Measurements from ENCODE around the gene PTPRN2.

Gene PTPRN2

DNA sequence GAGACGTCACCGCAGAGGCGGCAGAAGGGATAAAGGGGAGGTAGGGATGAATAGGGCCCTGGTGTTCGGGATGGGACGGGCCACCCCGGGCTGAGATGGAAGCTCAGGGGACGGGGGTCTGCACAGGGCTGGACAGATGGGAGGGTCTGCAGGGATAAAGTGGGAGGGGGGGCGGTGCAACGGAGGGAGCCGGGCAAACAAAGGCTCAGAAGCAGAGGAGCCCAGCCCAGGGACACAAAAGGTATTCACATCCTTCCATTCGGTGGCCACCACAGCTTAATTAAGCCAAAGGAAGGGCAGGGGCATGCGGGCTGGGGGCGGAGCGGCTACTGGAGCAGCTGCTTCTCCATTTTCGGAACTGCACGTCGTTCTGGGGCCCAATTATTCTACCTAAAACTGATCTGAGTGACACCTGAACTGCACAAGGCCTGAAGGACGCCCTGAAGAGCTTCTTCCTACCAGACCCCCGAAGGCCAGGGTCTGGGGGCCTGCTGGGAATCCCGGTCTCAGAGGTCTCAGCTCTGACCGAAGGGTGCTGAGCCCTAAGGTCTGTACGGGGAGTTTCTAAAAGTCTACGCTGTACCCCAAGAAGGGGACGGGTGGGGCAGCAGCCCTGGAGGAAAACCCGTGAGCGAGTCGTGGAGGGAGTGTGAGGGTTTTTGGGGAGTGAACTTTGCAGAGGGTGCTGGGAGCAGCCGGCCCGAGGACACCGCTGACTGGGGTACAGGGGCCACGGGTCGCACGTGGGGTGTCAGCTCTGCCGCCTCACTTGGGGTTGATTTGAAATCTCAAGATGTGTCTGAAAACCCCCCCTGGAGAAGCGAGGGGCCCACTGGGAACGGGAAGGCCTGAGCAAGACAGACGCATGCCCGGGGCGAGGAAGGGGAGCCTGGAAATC is 916.0 kb downstream of the PTPRN2 start:
- TF ChIP-seq, protein P1, sequence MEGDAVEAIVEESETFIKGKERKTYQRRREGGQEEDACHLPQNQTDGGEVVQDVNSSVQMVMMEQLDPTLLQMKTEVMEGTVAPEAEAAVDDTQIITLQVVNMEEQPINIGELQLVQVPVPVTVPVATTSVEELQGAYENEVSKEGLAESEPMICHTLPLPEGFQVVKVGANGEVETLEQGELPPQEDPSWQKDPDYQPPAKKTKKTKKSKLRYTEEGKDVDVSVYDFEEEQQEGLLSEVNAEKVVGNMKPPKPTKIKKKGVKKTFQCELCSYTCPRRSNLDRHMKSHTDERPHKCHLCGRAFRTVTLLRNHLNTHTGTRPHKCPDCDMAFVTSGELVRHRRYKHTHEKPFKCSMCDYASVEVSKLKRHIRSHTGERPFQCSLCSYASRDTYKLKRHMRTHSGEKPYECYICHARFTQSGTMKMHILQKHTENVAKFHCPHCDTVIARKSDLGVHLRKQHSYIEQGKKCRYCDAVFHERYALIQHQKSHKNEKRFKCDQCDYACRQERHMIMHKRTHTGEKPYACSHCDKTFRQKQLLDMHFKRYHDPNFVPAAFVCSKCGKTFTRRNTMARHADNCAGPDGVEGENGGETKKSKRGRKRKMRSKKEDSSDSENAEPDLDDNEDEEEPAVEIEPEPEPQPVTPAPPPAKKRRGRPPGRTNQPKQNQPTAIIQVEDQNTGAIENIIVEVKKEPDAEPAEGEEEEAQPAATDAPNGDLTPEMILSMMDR (conservative IDR thresholded peaks at IDR 0.05; ENCODE audit: low read length) = no peak

DNA sequence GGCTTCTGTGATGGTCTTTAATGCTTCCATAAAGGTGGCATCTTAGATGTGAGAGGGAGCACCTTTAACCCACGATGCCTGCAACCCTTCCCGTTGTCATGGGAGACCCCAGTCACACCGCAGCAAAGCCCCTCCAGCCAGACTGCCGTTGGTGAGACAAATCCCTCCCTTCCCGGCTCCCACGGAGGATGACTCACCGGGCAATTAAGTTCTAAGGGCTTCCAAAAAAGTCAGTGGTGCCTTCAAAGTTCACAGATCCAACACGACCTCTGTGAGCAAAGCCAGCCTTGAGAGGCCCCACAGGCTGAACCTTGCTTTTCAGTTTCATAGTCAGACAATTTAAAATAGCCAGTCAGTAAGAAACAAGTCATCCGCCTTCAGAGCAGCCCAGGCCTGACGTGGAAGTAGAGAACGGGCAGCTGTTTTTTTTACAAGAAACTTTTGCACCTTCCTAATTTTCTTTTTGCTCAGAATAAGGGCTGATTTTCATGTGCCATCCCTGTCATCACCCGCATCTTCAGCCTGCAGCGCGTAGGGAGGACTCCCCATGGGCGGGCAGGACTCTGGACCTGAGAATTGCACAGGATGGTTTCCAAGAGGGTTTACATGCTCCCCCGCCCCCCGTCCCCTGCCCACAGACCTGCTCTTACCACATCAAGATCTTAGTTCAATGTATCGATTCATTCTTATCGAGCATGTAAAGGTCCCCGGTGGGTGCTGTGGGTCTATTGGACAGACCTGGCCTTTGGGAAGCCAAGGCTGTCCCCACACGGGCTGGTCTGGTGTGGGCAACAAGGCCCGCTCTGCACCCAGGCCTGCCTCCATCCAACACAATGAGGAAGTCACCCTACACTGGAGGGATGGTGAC is 916.9 kb downstream of the PTPRN2 start:
- TF ChIP-seq, protein P1 (conservative IDR thresholded peaks at IDR 0.05; ENCODE audit: low read length) = no peak
- DNase-seq (ENCODE audit: low read depth) = no peak
- H3K4me3 ChIP-seq (ENCODE audit: low read length) = no peak overlapping the region

More for the DNA sequence above, 916.0 kb downstream of the PTPRN2 start:
- H3K4me3 ChIP-seq (ENCODE audit: low read length) = no peak overlapping the region
- DNase-seq (ENCODE audit: low read depth) = no peak

GRCh38 chr7:157669768-157670351 is 917.8 kb downstream of the PTPRN2 start:
- DNase-seq (ENCODE audit: low read depth) = no peak

DNA sequence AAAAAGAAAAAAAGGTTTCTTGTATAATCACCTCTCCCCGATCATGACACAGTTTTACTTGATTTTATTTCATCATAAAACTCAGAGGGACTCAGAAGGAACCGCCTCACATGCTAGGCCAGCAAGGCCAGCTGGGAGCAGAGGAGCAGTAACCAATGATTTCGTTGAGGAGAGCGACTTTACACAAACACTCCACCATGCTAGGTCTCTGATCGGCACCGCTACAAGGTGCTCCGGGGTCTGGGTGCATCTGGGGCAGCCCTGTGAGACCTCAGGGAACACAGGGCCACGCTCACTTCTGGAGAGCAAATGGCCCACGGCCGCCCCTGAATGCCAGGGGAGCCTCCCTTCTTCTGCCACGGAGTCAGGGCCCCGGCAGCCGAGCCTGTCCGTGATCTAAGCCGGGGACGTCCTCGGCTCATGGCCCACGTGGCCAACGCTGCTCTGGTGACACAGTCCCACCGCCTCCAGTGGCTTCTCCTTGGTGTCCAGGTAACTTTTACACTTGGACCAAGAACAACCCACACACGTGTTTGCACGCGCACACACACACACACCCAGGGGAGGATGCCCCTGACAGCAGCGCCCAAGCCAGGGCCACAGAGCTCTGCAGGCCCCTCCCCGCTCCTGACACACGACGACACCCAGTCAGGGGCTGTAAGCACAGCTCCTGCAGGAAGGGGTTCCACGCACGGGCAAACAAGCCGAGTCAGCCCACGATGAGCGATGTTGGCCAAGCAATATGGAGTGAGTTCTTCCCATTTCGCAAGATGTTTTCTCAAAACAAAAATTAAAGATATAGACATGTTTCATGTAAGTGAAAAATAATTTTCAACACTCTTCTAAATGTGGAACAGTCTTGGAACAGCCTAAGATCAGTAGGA is 918.5 kb downstream of the PTPRN2 start:
- no peak for DNase-seq (ENCODE audit: low read depth)
- TF ChIP-seq, protein P1 (conservative IDR thresholded peaks at IDR 0.05; ENCODE audit: low read length) = no peak

More at GRCh38 chr7:157669768-157670351, 917.8 kb downstream of the PTPRN2 start:
- no peak overlapping the region for H3K4me3 ChIP-seq (ENCODE audit: low read length)
- TF ChIP-seq, protein P1 (conservative IDR thresholded peaks at IDR 0.05; ENCODE audit: low read length) = no peak

GRCh38 chr7:157668221-157668883 is 919.3 kb downstream of the PTPRN2 start:
- H3K4me3 ChIP-seq (ENCODE audit: low read length) = no peak overlapping the region
- TF ChIP-seq, protein P1 (conservative IDR thresholded peaks at IDR 0.05; ENCODE audit: low read length) = no peak
- DNase-seq (ENCODE audit: low read depth) = no peak

More for the DNA sequence above, 918.5 kb downstream of the PTPRN2 start:
- H3K4me3 ChIP-seq (ENCODE audit: low read length) = no peak overlapping the region

- DNase-seq (ENCODE audit: low read depth) = no peak
- TF ChIP-seq, protein P1 (conservative IDR thresholded peaks at IDR 0.05; ENCODE audit: low read length) = no peak
- H3K4me3 ChIP-seq (ENCODE audit: low read length) = no peak overlapping the region
These were observed 919.9 kb downstream of the PTPRN2 start for GRCh38 chr7:157667731-157668130.

All from AG10803 (cell line).